Measurements from ENCODE around the gene ZIC2. TPM values are rescaled to one million over a fixed set of nuclear protein-coding genes. Genes with fewer than 3 reads are reported as not detected.
"Not testable (repeated sequence)": the region's sequence is repeated elsewhere in the genome, so short reads cannot be mapped to it uniquely, and the experiment has no call there.

ZIC2 gene
- polyA plus RNA-seq, 1 donor, result 0.37 TPM

- H3K9me3 ChIP-seq (ENCODE audit: control insufficient read depth, low read depth, low read length), result no peaks in the 10 kb centered on the region
- H3K36me3 ChIP-seq (ENCODE audit: control insufficient read depth, insufficient read depth, low read length), result no peaks in the 10 kb centered on the region
- DNase-seq, result no peak
- WGBS (ENCODE audit: insufficient coverage, low lambda C conversion rate), result 48% methylated on average over 3 of the region's 10 CpGs
- H3K27ac ChIP-seq (ENCODE audit: low read length), result no peak overlapping the region
- H3K4me3 ChIP-seq (ENCODE audit: low read length), result no peak overlapping the region
- no peaks in the 10 kb centered on the region for H3K4me1 ChIP-seq (ENCODE audit: control insufficient read depth, insufficient read depth, low read length)
- H3K27me3 ChIP-seq (ENCODE audit: control insufficient read depth, insufficient read depth, low read length), result peaks cover 80% of the 10 kb centered on the region
These were observed 32.5 kb upstream of the ZIC2 start for GRCh38 chr13:99948907-99949678.

- Histone ChIP-seq H3K4me3 (ENCODE audit: low read length) (no peak overlapping the region), H3K27me3 (ENCODE audit: control insufficient read depth, insufficient read depth, low read length) (peaks cover 82% of the 10 kb centered on the region), H3K36me3 (ENCODE audit: control insufficient read depth, insufficient read depth, low read length) (no peaks in the 10 kb centered on the region), H3K9me3 (ENCODE audit: control insufficient read depth, low read depth, low read length) (no peaks in the 10 kb centered on the region), H3K4me1 (ENCODE audit: control insufficient read depth, insufficient read depth, low read length) (no peaks in the 10 kb centered on the region), H3K27ac (ENCODE audit: low read length) (no peak overlapping the region)
- DNase-seq, result no peak
- 29% methylated on average over 1 of the region's 8 CpGs for WGBS (ENCODE audit: insufficient coverage, low lambda C conversion rate)
These were observed 31.7 kb upstream of the ZIC2 start for GRCh38 chr13:99949679-99950413.

GRCh38 chr13:99951666-99952065 is 29.9 kb upstream of the ZIC2 start:
- H3K9me3 ChIP-seq (ENCODE audit: control insufficient read depth, low read depth, low read length); H3K36me3 ChIP-seq (ENCODE audit: control insufficient read depth, insufficient read depth, low read length); H3K27ac ChIP-seq (ENCODE audit: low read length); H3K4me3 ChIP-seq (ENCODE audit: low read length); DNase-seq; H3K4me1 ChIP-seq (ENCODE audit: control insufficient read depth, insufficient read depth, low read length): not testable (repeated sequence)
- H3K27me3 ChIP-seq (ENCODE audit: control insufficient read depth, insufficient read depth, low read length), result peaks cover 91% of the 10 kb centered on the region
- WGBS (ENCODE audit: insufficient coverage, low lambda C conversion rate), result no CpG with 5 or more reads among the region's 1 CpG

GRCh38 chr13:99953138-99953755 is 28.3 kb upstream of the ZIC2 start:
- Histone ChIP-seq H3K36me3 (ENCODE audit: control insufficient read depth, insufficient read depth, low read length) (no peaks in the 10 kb centered on the region), H3K4me3 (ENCODE audit: low read length) (no peak overlapping the region), H3K27me3 (ENCODE audit: control insufficient read depth, insufficient read depth, low read length) (peaks cover 92% of the 10 kb centered on the region), H3K4me1 (ENCODE audit: control insufficient read depth, insufficient read depth, low read length) (peaks cover 9% of the 10 kb centered on the region), H3K9me3 (ENCODE audit: control insufficient read depth, low read depth, low read length) (no peaks in the 10 kb centered on the region), H3K27ac (ENCODE audit: low read length) (no peak overlapping the region)
- WGBS (ENCODE audit: insufficient coverage, low lambda C conversion rate), result no CpG with 5 or more reads among the region's 14 CpGs
- no peak for DNase-seq

DNA sequence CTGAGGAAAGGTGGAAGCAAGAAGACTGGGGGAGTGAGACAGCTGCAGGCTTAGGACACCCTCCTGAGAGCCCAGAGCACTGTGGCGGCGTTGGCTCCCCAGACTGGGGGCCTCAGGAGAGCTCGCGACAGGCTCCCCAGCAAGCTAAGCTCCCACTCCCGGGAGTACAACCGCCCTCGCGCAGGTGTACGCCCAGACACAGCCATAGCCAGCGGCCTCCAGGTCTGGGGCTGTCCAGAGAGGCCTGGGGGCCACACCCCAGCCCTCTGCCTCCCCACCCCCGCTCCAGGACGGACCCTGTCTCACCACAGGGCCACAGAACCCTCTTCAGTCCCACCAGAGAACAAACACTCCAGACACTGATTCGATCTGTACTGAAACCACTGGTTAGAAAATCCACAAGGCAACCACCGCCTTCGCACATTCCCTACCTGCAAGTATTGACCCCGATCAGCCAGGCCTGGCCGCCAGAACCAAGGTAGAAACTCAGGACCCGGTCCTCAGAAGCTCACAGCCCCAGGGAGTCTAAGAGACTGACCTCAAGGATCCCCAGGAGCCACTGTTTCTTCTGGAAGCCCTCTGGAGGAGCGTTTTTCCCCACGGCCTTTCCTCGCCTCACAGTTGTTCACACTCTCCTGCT is 26.4 kb upstream of the ZIC2 start:
- H3K36me3 ChIP-seq (ENCODE audit: control insufficient read depth, insufficient read depth, low read length), result no peaks in the 10 kb centered on the region
- H3K27ac ChIP-seq (ENCODE audit: low read length), result no peak overlapping the region
- DNase-seq, result no peak
- peaks cover 2% of the 10 kb centered on the region for H3K9me3 ChIP-seq (ENCODE audit: control insufficient read depth, low read depth, low read length)
- no CpG with 5 or more reads among the region's 21 CpGs for WGBS (ENCODE audit: insufficient coverage, low lambda C conversion rate)
- peaks cover 12% of the 10 kb centered on the region for H3K4me1 ChIP-seq (ENCODE audit: control insufficient read depth, insufficient read depth, low read length)
- H3K4me3 ChIP-seq (ENCODE audit: low read length), result no peak overlapping the region
- peaks cover 99% of the 10 kb centered on the region for H3K27me3 ChIP-seq (ENCODE audit: control insufficient read depth, insufficient read depth, low read length)

DNA sequence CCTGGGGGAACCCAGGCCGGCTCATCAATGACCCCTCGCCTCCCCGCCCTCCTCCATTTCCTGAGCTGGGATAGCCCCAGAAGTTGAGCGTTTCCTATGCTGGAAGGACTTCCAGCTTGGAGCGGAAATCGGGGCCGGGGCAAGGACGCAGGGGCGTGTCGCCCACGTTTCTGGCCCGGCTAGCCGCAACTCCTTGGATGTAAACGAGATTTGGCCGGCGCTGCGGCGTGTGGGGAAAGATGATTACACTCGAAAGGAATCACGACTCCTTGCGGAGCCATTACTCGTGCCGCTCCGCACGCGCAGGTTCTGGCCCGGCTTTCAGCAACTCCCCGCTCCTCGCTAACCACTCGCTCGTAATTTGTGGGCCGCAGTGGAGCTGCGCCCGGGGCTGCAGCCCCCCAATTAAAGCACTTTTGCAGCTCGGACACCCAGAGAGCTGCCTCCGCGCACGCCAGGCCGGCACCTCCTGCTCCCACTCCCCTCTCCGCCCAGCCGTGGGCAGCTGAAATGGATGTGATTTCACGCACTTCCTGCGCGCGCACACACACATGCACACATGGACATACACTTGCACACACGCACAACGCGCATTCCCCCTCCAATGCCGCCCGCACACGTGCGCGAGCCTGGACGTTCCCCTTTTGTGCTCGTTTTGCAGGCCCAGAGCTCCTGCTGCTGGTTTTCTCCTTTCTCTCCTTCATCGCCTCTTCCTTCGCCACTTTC is 25.7 kb upstream of the ZIC2 start:
- Histone ChIP-seq H3K36me3 (ENCODE audit: control insufficient read depth, insufficient read depth, low read length) (no peaks in the 10 kb centered on the region), H3K27ac (ENCODE audit: low read length) (no peak overlapping the region), H3K27me3 (ENCODE audit: control insufficient read depth, insufficient read depth, low read length) (peaks cover 98% of the 10 kb centered on the region), H3K9me3 (ENCODE audit: control insufficient read depth, low read depth, low read length) (peaks cover 2% of the 10 kb centered on the region), H3K4me1 (ENCODE audit: control insufficient read depth, insufficient read depth, low read length) (peaks cover 12% of the 10 kb centered on the region), H3K4me3 (ENCODE audit: low read length) (peak overlapping the region; percentile 8)
- no peak for DNase-seq
- 5% methylated on average over 4 of the region's 57 CpGs for WGBS (ENCODE audit: insufficient coverage, low lambda C conversion rate)

DNA sequence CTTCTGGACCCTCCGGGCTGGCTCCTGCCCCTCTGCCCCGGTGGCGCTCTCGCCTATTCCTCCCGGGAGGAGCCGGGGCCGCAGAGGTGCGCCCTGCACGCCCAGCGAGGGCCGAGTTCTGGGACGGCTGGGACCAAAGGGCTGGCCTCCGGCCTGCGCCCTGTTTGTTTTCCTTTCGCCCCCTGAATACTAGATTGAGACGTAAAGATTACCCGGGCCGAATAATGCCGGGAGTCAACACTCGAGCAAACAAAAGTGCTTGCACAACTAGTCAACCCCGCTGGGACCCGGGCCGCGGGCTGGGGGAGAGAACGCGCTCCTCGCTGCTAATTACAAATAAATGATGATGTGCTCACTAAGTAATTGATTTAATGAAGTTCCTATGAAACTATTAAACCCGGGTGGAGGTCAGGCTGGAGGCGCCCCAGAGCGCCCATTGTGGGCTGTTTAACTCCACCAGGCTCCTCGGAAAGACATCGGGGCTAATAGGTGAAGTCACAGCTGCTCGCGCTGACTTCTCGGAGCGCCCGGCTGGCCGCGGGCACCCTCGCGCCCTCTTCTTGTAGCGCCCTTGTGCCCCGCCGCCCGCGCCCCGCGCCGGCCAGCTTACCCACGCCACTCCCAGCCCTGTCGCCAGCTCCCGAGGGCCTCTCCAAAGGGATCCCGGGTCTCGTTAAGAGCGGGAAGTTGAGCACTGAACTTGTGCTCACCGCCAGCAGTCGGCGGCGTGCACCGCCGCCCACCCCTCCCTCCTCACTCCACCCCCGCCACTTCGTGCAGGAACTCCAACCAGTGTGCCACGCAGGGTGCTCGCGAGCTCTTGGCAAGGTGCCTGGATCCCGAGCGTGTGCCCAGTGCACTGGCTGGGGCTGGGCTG is 24.9 kb upstream of the ZIC2 start:
- H3K4me1 ChIP-seq (ENCODE audit: control insufficient read depth, insufficient read depth, low read length), result peaks cover 12% of the 10 kb centered on the region
- no peak overlapping the region for H3K4me3 ChIP-seq (ENCODE audit: low read length)
- WGBS (ENCODE audit: insufficient coverage, low lambda C conversion rate), result 0% methylated on average over 2 of the region's 68 CpGs
- no peak for DNase-seq
- no peaks in the 10 kb centered on the region for H3K36me3 ChIP-seq (ENCODE audit: control insufficient read depth, insufficient read depth, low read length)
- H3K27me3 ChIP-seq (ENCODE audit: control insufficient read depth, insufficient read depth, low read length), result peaks cover 98% of the 10 kb centered on the region
- peaks cover 2% of the 10 kb centered on the region for H3K9me3 ChIP-seq (ENCODE audit: control insufficient read depth, low read depth, low read length)
- no peak overlapping the region for H3K27ac ChIP-seq (ENCODE audit: low read length)

GRCh38 chr13:99958406-99959126 is 23.0 kb upstream of the ZIC2 start:
- H3K27me3 ChIP-seq (ENCODE audit: control insufficient read depth, insufficient read depth, low read length), result peaks cover 92% of the 10 kb centered on the region
- H3K9me3 ChIP-seq (ENCODE audit: control insufficient read depth, low read depth, low read length), result peaks cover 2% of the 10 kb centered on the region
- no peak for DNase-seq
- no peak overlapping the region for H3K4me3 ChIP-seq (ENCODE audit: low read length)
- WGBS (ENCODE audit: insufficient coverage, low lambda C conversion rate), result no CpG with 5 or more reads among the region's 35 CpGs
- H3K36me3 ChIP-seq (ENCODE audit: control insufficient read depth, insufficient read depth, low read length), result no peaks in the 10 kb centered on the region
- H3K27ac ChIP-seq (ENCODE audit: low read length), result no peak overlapping the region
- peaks cover 12% of the 10 kb centered on the region for H3K4me1 ChIP-seq (ENCODE audit: control insufficient read depth, insufficient read depth, low read length)

- Histone ChIP-seq H3K4me3 (ENCODE audit: low read length) (no peak overlapping the region), H3K4me1 (ENCODE audit: control insufficient read depth, insufficient read depth, low read length) (peaks cover 12% of the 10 kb centered on the region), H3K27me3 (ENCODE audit: control insufficient read depth, insufficient read depth, low read length) (peaks cover 92% of the 10 kb centered on the region), H3K36me3 (ENCODE audit: control insufficient read depth, insufficient read depth, low read length) (no peaks in the 10 kb centered on the region), H3K27ac (ENCODE audit: low read length) (no peak overlapping the region), H3K9me3 (ENCODE audit: control insufficient read depth, low read depth, low read length) (peaks cover 2% of the 10 kb centered on the region)
- DNase-seq, result no peak
- WGBS (ENCODE audit: insufficient coverage, low lambda C conversion rate), result 0% methylated on average over 1 of the region's 10 CpGs
These were observed 22.5 kb upstream of the ZIC2 start for GRCh38 chr13:99959127-99959539.
